NK-92 (cell line): Measurements from ENCODE around the gene ANKS1B.

ENCODE experiments used
- DNase-seq: peaks from one replicate; lab custom pipeline; 2025; ENCODE audit not compliant: unreplicated experiment; lab: John Stamatoyannopoulos, UW

ANKS1B gene

DNA sequence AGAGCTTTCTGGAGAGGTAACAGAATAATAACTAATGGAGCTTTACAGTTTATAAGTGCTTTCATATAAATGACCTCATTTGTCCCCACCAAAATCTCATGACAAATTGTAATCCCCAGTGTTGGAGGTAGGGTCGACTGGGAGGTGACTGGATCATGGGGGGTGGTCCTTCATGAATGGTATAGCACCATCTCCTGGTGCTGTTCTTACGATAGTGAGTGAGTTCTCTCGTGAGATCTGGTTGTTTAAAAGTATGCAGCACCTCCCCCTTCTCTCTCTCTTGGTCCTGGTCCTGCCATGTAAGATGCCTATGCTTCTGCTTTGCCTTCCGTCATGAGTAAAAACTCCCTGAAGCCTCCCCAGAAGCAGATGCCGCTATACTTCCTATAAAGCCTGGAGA is 760.5 kb downstream of the ANKS1B start:
- no peak for DNase-seq

DNA sequence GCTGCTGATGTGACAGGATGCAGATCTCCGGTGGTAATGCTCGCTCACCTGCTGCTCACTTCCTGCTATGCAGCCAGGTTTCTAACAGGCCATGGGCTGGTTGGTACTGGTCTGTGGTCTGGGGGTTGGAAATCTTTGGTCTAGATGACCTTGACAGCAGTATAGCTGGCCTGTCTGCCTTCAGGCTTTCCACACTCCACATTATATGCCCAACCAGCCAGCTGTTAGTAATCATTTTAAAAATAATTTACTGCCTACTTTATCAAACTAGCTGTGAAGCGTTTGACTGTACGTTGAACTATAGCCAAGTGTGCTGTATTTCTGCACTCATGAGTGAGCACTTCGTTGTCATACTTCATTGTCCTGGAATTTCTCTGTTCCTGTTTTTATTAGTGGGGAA is 761.2 kb downstream of the ANKS1B start:
- DNase-seq, result no peak

GRCh38 chr12:99213047-99213446 is 771.7 kb downstream of the ANKS1B start:
- DNase-seq, result no peak

DNA sequence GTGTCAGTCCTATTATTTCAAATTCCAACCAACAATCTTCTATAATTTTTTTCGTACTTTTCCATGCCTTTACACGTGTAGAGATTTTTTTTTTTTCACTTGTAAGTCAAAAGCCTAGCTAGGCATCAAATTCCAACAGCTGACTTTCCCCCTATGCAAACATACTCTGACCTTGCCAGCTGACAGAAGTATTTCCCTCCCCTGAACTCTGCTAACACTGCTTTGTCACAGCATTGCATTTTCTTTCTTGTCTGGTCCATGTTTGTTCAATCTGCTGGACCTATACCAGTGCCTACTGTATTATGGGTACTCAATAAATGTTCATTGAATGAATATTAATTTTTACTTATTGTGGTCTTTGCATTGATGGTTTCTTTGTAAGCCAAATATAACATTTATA is 772.5 kb downstream of the ANKS1B start:
- no peak for DNase-seq

DNA sequence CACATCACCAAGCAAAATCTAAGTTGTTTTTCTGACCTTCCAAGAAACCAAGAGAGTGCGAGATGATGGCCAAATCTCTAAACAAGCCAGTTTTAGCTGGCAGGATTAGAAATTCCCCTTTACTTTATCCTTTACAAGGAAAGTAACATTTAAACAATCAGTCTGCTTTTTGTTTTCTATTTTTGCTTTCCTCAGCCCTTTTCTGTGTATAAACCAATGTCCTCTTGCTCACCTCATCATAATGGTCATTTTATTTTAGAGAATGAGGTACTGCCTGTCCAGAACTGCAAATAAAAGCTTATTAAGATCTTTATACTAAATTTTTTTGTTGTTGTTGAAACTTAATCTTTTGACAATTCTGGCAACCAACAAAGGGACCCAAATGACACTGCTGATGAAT is 779.6 kb downstream of the ANKS1B start:
- DNase-seq, result no peak

- no peak for DNase-seq
Observed at GRCh38 chr12:99201906-99202645, 782.7 kb downstream of the ANKS1B start.

GRCh38 chr12:99200711-99201384 is 783.9 kb downstream of the ANKS1B start:
- no peak for DNase-seq

- DNase-seq, result no peak
Observed at GRCh38 chr12:99195474-99195873, 789.3 kb downstream of the ANKS1B start.

DNA sequence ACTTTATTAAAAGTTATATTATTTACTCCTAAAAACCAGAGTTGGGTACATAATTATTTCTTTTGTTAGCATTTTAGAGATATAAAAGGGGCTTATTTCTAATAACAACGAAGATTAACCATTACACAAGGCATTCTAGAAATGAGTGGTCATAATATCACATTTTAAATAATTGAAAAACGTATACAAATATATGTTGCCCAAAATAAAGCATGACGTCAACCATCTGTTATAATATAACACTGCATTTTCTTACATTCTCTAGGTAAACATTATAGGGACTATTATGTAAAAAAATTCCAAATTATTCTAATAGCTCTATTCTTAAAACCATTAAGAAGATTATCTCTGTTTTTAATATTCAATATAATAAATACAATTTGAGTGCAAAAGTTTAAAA is 792.2 kb downstream of the ANKS1B start:
- no peak for DNase-seq

DNA sequence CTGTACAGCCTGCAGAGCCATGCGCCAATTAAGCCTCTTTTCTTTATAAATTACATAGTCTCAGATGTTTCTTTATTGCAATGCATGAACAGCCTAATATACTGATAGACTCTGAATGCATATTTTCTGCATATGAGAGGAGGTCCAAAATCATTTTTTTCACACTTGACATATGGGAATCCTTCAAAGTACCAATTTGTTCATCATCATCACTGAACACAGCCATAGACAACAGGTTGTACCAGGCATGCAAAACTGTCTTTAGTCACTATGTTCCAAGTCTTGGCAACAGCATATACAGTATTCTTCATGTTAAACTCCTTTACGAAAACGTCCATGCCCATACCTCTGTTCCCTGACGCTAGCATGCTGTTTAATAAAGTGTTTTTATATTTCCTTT is 807.9 kb downstream of the ANKS1B start:
- no peak for DNase-seq

DNA sequence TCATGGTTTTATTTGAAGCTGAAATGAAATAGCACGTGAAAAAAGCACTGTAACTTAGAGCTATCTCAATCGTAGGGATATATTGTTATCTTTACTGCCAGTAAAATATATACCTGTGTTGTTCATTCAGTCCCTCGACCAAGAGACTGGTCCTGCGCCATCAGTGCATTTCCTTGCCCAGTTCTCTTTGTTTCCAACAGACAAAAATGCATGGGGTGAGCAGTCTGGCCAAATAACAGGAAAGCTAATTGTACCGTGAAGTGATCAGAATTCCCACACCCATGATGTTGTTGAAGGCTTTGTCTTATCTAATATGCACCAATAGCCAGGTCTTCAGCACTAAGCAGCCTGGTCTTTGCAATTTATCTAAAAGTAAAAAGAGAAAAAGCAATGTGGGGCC is 814.3 kb downstream of the ANKS1B start:
- DNase-seq, result no peak

GRCh38 chr12:99170037-99170436 is 814.7 kb downstream of the ANKS1B start:
- no peak for DNase-seq

- DNase-seq, result no peak
Observed at GRCh38 chr12:99157946-99158345, 826.8 kb downstream of the ANKS1B start.

- DNase-seq, result no peak
Observed at GRCh38 chr12:99154983-99155336, 829.8 kb downstream of the ANKS1B start.

GRCh38 chr12:99154216-99154982 is 830.3 kb downstream of the ANKS1B start:
- DNase-seq, result no peak

DNA sequence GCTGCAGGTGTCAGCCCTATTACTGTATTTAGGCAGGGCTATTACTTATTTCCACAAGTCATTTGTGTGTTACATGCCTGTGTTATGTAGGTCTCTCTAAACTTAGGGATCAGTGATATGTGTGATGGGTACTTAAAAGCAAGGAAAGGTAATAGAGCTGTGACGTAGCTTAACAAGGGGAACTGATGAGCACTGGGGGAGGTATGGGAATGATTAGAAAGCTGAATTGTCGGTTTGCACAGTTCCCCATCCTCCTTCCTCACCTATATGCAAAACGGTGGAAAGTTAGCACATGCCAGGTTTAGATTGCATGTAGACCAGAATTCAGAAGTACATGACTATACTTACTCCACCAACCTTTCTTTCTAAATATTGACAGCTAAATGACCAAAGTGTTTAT is 831.4 kb downstream of the ANKS1B start:
- no peak for DNase-seq

GRCh38 chr12:99152337-99152736 is 832.4 kb downstream of the ANKS1B start:
- no peak for DNase-seq

DNA sequence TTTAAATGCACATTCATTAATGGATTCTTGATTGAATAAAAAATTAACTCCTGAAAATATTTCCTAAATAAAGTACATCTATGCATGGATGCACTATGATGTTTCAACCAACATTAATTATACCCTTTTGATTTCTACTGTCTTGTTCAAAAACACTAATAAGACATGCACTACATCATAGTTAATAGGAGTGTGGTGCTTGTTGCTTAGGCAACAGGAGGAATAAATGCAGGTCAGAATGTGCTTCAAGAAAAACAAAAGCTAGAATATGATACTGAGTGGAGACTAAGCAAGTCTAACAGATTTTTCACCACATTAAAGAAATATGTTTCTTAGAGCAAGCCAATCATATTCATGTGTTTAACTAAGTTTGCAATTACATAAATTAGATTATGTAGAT is 833.0 kb downstream of the ANKS1B start:
- no peak for DNase-seq

DNA sequence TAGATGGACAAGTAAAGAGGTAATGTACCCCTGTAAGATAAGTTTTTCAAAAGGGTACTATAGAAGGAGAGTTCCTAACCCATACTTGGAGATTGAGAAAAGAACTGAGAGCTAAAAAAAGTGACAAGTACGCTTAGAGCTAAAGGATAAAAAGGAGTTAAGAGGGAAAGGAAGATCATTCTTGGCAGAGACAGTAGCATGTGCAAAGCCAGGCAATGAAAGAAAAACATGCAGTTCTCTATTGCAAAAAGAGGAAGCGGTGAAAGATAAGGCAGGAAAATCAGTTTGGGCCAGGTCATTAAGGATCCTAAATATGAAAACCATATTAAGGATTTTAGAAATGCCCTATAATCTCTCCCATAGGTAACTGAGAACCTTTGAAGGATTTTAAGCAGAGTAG is 837.6 kb downstream of the ANKS1B start:
- no peak for DNase-seq

DNA sequence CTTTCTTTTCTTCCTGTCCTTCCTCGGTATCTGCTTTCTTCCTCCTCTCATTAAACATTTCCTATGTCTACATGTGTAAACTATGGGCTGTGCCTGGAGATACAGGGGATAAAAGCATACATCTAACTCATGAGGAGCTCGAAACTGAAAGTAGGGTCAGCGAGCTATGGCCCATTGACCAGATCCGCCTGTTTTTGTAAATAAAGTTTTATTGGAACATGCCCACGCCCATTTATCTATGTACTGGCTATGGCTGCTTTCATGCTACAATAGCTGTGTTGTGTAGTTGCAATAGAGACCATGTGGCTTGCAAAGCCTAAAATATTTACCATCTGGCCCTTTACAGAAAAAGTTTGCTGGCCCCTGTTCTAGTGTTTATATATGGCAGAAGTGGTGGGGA is 838.0 kb downstream of the ANKS1B start:
- no peak for DNase-seq

- no peak for DNase-seq
Observed at GRCh38 chr12:99146185-99146584, 838.6 kb downstream of the ANKS1B start.

DNA sequence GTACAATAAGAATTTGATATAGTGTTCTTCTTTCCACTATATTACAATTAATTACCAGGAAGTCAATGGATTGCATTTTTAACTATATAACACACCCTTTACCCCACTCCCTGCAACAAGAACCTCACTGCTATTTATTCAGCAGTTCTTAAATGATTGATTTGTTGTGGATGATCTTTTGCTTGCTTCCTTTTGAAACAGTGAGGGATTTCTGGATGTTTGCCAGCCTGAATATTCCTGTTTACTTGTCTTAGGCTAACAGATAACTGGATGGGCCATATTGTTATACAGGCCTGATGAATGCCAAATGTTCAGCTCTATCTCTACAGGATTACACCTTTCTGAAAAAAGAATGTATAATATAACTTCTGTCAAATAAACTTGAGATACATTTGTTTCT is 842.1 kb downstream of the ANKS1B start:
- no peak for DNase-seq
